NCI-H526 treated with DMSO at 0.1 percent for 48 hours (cell line): ENCODE results near the gene C2orf68.
"Not testable (repeated sequence)": the region's sequence is repeated elsewhere in the genome, so short reads cannot be mapped to it uniquely, and the experiment has no call there.

ENCODE experiments used
- DNase-seq: peaks from one replicate; lab custom pipeline; 2025; lab: John Stamatoyannopoulos, UW

Gene C2orf68, protein sequence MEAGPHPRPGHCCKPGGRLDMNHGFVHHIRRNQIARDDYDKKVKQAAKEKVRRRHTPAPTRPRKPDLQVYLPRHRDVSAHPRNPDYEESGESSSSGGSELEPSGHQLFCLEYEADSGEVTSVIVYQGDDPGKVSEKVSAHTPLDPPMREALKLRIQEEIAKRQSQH

DNA sequence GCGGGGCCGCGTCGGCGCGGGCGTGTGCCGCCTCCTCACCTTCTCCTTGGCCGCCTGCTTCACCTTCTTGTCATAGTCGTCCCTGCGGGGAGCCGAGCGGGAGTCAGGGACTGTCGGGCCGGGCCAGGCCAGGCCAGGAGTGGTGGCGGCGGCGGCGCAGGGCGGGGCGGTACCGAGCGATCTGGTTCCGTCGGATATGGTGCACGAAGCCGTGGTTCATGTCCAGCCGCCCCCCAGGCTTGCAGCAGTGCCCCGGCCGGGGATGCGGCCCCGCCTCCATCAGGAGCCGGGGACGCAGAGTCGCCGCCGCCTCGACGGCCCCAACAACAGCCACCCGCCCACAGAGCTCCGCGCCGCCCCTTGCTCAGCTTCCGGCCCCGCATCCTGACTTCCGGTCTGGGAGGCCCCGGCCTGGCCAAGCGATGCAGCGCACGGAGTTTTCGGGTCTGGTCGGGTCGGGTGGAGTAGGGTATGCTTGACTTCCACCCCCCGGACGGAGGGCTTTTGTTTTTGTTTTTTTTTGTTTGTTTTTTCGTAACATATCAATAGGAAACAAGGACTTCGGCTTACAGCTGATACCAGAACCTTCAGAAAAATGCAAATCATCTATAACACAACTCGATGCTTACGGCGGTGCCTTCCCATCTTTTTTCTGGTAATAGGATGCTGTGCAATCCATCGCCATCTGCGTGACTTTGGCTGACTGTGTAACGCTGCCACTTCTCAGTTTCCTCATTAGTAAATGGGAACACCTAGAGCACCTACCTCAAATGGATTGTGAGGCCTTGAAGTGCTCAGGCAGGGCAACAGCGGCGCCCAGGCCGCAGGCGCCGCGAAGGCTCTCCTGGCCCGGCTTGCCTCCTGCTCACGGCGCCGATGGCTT is at the start of gene C2orf68:
C2orf68 (minus strand) TSS at position 362 of the 883 bp plus-strand sequence; CDS start at position 280, 82 bp downstream.
- DNase-seq, result peak; percentile 79

DNA sequence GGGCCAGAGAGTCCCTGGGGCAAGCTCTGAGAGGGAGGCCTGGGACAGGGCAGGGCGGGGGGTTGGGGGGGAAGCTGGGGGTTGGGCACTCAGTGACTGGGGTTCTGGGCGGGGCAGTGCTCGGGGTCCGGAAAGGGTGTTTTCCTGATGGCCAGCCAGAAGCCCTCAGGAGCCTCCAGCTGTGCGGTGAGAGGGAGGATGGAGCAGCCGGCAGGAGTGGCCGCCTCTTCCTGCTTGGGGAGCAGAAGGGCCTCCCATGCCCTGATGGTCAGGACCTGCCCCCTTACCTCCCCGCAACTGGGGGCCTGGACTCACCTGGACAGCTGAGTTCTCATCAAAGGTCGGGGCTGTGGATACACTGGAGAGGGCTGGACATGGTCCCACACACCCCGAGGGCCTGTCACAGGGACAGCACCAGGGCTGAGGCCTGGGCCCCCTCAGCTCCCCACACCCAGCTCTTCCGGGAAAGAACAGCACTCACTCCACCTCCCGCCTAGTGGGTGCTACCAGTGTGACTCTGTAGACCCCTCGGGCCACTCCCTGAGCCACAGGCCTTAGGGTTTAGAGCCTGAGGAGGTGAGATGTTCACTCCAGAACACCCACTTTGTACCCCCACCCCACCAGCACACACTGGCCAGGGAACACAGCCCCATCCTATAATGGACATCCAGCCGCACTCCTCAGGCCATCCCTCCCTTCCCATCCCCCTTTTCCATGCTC is 49.4 kb upstream of the C2orf68 start:
- no peak for DNase-seq

DNA sequence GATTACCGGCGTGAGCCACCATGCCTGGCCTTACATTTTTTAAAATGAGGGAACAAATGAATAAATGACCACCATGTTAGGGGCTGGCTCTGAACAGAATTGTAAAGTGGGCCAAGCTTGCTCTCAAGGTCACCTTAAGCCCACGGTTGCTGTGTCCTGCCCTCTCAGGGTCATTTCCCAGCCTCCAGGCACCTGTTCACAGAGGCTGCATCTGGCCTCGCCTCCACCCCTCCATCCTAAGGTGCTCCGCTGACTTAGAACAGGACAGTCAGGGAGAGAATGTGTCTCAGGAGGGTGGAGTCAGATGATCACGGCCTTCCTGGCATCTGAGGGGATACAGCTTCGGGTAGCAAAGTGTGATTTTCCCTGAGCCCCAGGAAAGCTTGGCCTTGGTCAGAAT is 48.9 kb upstream of the C2orf68 start:
- no peak for DNase-seq

DNA sequence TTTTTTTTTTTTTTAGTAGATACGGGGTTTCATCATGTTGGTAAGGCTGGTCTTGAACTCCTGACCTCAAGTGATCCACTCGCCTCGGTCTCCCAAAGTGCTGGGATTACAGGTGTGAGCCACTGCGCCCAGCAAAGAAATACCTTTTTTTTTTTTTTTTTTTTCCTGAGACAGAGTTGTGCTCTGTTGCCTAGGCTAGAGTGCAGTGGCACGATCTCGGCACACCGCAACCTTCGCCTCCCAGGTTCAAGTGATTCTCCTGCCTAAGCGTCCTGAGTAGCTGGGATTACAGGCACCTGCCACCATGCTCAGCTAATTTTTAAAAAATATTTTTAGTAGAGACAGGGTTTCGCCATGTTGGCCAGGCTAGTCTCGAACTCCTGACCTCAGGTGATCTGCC is 48.4 kb upstream of the C2orf68 start:
- not testable (repeated sequence) for DNase-seq

DNA sequence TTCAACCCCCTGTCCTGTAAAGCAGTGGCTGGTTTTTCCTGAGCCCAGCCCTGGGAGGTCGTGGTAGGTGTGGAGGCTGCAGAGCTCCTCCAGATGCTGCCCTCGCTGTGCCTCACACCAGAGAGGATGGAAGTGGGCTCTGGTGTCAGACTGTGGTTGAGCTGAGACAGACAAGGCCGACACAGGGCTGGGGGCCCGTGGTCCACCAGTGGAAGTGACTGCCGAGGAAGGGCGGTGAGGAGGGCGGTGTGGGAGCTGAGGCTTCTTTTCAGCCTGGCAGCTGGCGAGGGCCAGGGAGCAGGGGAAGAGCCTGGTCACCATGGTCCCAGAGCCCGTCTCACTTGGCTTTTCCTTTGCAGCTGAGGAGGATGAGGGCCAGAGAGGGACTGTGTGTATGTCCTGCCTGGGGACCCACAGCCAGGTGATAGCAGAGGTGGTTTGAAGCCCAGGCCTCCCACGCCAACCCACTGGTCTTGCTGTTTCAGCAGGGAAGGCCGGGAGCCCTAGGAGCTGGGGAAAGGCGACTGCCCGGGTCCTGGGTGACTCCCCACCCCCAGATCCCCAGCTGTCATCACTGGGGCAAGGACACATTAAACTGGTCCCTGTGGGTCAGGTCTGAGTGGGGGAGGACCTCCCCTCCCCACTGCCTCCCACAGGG is 47.6 kb upstream of the C2orf68 start:
- no peak for DNase-seq

DNA sequence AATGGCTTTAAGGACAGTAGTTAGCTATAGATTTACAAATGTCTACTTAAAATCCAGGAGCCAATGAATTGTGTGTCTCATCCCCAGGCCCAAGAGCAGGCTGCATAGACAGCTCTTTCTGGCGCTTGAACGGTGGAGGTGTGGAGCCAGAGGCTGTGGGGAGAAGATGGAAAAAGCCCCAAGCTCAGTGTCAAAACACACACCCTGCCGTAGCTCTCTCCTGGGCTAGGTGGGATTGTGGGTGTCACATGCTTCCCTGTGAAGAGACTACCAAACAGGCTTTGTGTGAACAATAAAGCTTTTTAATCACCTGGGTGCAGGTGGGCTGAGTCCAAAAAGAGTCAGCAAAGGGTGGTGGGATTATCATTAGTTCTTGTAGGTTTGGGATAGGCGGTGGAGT is 45.5 kb upstream of the C2orf68 start:
- DNase-seq, result not testable (repeated sequence)

DNA sequence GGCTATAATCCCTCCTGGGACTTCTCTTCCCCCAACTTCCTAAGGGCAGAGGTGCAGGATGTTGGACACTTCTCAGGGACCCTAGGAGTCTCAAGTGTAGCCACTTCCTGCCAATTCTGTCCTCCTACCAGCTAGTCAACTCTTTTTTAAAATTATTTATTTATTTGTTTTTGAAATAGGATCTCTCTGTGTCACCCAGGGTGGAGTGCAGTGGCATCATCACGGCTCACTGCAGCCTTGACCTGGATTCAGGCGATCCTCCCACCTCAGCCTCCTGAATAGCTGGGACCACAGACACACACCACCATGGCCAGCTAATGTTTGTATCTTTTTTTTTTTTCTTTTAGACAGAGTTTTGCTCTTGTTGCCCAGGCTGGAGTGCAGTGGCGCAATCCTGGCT is 44.6 kb upstream of the C2orf68 start:
- no peak for DNase-seq

DNA sequence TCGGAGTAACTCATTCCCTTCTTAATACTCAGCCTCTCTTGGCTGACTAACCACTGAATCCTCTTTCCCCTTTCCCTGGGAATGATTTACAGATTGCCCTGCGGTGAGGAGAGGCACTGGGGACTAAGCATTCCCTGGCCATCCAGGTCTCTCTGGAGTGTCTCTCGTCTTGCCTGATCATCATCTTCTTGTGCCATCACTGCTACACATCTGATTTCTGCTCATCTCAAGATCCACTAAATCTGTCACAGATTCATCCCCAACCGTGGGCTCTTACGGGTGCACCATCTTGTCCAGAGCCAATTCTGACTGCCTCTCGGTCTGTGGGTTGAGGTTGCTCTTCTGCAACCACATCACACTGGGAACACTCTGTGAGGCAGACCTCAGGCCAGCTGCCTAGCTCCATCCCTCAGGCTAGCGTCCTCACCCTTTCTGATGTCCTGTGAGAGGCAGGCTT is 44.1 kb upstream of the C2orf68 start:
- DNase-seq, result no peak

DNA sequence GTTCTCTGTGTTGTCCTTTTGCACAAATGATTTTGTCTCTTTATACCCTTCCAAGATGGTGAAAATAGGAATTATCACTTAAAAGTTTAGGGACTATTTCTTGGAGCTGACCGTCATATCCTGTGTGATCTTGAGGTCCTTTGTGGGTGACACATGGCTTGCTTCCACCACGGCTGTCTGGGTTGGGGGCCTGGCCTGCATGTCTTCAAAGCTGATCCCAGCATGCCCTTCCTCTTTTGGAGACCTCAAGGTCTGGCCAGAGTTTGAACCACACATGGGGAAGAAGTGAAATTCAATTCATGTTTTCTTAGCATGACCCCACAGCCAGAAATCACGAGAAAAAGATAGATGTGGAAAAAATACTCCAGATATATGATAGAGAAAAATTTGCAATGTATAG is 42.1 kb upstream of the C2orf68 start:
- DNase-seq, result no peak

DNA sequence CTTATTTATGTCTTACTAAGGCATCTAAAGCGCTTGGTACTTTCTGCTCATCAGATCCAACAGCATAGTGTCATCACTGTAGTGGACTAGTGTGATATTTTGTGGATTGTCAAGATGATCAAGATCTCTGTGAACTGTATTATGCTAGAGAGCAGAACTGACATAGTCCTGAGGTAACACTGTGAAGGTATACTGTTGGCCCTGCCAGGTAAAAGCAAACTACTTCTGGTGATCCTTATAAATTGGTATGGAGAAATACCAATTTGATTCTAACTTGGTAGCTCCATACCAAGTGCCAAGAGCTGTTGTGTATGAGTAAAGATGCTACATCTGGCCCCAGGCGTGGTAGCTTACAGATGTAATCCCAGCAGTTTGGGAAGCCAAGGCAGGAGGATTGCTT is 40.2 kb upstream of the C2orf68 start:
- no peak for DNase-seq

DNA sequence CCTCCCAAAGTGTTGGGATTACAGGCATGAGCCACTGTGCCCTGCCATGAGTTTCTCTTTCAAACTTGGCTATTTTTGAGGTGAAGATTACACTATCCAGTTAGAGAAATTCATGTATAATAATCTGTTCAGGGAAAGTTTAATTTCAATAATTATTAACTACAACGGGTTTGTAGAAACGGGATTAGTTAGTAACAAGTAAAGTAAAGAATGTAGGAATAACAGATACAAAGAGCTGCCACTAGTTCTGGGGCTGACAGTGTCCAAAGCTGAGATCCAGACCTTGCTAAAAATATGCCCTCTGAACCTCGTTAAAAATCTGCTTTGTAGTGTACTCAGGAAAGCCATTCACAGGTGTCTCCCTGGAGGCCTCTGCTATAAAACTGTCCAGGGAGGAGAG is 39.2 kb upstream of the C2orf68 start:
- DNase-seq, result no peak

DNA sequence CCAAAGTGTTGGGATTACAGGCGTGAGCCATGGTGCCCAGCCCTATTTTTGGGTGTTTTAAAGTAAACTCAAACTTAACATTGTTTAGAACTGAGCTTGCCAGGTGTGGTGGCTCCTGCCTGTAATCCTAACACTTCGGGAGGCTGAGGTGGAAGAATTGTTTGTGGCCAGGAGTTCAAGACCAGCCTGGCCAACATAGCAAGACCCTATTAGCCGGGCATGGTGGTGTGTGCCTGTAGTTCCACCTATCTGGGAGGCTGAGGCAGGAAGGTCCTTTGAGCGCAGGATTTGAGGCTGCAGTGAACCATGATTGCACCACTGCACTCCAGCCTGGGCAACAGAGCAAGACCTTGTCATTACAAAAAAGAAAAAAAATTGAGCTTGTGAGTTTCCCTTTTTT is 38.6 kb upstream of the C2orf68 start:
- no peak for DNase-seq

DNA sequence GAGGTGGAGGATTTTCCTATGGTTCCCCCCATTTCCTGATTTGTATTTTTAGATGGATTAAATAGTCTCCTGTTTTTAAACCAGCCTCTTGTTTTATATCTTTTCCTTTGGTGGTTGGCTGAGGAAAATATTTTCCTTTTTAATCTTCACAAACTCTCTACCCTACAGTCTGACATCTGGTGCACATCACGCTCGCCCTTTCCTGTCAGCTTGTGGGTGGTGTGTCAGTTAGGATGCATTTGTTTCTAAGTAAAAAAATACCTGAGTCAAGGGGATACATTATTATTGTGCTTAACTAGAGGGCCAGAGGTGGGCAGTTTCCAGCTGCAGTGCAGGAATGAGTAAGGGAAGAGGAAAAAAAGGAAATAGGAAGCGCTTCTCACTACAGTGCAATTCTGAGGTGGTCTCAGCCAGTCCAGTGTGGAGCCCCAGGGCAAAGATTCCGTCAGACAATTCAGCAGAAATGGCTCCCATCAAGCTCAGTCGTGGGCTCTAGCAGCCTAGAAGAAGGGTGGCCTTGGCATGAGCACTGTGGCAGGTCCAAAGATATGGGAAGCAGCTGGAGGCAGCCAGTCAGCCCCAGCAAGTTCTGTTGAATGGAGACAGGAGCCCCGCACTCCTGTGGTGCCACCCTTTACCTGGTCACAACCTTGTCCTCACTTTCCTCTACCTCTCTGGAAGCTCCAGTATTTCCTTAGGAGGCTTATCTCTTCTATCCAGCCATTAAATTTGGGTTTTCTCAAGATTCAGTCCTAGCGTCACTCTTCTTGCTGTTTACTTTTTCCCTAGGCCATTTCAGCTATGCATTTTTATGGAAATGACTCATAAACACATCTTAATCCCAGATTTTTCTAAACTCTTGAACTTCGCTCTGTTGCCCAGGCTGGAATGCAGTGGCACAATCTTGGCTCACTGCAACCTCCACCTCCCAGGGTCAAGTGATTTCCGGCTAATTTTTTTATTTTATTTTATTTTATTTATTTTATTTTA is 37.6 kb upstream of the C2orf68 start:
- DNase-seq, result no peak

DNA sequence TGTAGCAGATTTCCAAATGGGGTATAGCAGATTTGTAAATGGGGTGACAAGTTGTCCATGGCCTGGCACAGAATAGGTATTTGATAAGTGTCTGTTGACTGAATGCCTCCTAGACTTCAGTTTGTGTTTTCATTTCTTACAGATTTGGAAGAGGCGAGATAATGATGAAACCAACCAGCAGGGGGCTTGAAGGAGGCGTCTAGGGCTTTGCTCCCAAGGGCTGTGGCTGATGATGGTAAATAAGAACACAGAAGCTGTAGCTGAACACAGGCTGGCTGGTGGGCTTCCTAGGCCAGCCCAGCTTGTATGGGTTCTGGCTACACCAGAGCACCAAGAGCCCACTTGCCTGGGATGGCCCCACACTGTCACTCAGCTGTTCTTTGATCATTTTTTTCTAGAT is 36.8 kb upstream of the C2orf68 start:
- DNase-seq, result no peak

DNA sequence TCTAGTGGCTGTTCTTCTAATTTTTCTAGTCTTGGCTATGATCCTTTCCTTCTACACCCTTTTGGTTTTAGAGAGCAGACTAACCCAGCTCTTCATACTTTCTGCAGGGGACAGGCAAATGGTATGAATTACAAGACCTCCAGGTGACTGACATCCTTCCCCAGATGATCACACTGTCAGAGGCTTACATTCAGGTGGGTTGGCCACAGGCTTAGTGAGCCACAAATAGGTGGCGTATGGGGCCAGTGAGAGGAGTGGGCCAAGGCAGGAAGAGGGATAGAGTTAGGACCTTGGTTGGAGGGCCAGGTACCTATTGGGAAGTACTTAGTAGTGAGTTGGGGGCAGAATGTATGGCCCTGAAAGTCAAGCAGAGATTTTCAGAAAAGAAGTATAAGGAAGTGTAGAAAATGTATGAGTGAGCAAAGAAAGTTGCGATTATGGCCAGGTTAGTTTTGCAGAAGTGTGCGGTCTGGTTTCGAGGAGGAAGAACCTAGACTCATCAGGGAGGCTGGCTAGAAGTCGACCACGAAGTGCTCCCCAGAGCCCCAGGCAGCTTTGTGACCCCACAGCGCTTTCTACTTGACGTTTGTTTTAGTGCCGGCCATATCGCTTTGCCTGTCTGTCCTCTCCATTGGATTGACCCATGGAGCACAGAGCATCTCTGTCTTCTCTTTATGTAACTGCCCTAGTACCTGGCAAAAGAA is 36.1 kb upstream of the C2orf68 start:
- no peak for DNase-seq

DNA sequence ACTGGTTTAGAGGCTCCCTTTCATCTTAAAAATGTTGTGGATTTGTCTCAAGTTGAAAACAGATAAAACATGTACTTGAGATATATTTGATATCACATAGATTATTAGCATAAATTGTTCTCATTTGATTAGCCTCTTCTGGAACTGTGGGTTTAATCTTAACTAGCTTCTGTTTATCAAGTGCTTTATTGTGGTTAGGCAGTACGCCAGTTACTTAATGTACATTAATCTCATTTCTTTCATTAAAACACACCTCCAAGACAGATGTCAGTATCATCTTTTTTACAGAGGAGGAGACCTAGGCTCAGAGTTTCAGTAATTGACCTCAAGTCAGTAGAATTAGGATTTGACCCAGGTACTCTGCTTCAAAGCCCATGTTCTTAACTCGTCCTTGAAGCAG is 34.3 kb upstream of the C2orf68 start:
- DNase-seq, result no peak

DNA sequence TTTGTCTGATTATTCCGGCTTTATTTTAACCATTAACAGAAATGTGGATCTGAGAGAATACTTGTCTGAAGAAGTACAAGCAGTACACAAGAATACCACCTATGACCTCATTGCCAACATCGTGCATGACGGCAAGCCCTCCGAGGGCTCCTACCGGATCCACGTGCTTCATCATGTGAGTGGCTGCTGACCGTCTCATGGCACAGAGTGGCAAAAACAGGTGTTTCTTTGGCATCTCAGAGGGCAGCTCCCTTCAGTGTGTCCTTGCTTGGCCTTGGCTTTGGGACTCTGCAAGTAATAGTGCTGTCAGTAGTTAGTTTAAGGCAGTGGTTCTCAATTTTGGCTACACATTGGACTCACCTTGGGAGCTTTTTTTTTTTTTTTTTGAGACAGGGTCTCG is 33.0 kb upstream of the C2orf68 start:
- DNase-seq, result no peak

DNA sequence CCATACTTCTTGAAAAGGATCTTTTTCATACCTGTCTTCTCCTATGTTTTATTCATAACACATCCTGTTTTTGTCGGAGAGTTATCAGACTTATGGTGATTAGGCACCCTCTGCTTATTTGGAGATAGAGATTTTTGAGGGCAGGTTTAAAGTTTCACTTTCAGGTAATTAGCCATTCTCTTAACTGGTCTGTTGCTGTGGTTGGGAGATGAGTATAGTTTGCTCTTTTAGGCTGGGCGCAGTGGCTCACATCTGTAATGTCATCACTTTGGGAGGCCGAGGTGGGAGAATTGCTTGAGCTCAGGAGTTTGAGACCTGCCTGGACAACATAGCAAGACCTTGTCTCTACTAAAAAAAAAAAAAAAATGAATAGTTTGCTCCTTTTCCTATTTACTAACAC is 30.9 kb upstream of the C2orf68 start:
- DNase-seq, result no peak

DNA sequence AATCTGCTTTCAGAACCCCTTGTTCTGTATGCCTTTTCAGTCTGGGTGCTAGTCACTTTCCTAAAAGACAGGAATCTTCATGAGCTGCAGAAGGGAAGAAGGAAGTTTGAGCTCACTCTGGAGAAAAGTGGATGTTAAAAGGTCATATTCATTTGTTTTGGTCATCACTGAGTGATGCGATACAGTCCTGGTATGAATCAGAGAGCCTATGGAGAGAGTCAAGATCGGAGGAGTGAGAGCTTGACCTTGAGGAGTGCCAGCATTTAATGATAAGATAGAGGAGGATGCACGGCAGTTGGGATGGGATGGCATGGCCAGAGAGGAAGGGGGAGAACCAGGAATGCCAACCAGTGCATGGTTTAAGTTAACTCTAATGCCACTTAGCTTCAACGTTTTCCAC is 23.8 kb upstream of the C2orf68 start:
- DNase-seq, result no peak

DNA sequence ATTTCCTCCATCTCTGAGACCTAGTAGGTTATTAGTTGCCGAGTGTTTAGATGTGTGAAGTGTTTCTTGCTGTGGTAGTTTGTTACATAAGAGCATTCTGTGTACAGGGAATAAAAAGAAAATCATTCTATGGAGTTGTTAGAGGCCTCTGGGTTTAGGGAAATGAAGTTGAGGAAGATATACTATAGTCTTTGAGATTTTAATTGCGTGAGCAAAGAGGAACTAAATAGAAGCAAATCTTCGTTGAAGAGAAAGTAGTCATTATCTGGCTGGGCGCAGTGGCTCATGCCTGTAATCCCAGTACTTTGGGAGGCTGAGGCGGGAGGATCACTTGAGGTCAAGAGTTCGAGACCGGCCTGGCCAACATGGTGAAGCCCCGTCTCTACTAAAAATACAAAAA is 23.1 kb upstream of the C2orf68 start:
- no peak for DNase-seq

DNA sequence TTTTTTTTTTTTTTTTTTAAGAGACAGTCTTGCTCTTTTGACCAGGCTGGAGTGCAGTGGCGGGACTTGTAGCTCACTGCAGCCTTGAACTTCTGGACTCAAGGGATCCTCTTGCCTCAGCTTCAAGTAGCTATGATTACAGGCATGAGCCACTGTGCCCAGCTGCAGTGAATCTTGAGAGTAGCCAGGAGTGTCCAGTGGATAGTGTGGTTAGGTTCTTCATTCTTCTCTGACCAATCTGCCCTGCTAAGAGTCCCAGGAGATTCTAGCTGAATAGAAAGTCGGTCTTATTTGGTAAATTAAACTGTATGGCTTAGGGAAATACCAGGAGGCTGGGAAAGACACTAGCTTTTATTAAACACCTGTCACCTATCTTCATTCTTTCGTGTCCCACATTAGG is 19.4 kb upstream of the C2orf68 start:
- no peak for DNase-seq
